ENCODE measurements around the gene FBP2. TPM values are rescaled to one million over a fixed set of nuclear protein-coding genes. Genes with fewer than 3 reads are reported as not detected.
"Not testable (repeated sequence)": the region's sequence is repeated elsewhere in the genome, so short reads cannot be mapped to it uniquely, and the experiment has no call there.

The FBP2 gene
- total RNA-seq, 2 donors from 2014 or later, result not detected

DNA sequence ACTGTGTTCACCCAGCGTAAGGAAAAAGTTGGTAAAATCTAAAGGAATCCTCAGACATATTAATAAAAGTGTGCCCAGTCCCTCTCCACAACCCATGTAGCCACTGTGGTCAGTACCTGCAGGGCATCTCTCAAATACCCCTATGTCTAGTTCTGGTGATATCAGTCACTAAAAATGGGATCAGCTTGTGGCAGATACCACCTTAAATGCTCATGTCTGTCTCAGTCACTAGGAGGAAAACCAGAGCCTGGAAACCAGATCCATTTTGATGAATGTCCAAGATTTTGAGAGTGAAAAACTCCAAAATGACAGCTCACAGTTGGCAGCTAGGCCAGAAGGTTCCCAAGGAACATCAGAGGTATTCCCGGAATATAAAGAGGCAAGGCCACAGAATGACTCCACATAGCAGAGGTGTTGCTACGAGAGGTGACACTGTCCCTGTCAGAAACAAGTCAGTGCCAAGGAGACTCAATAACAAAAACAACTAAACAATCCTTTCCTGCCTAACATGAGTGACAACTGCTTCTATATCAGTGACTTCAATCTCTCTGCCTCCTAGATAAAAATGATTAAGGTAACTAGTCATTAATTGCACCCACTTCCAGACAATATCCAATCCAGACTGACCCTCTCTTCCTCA is 25.3 kb downstream of the FBP2 start:
- intact Hi-C loops (cut with DNase I), result no loop called here
- DNase-seq (ENCODE audit: low spot score), result no peak

- intact Hi-C loops (cut with DNase I), result no loop called here
- DNase-seq (ENCODE audit: low spot score), result no peak
Measured at GRCh38 chr9:94567271-94567670, 26.4 kb downstream of the FBP2 start.

DNA sequence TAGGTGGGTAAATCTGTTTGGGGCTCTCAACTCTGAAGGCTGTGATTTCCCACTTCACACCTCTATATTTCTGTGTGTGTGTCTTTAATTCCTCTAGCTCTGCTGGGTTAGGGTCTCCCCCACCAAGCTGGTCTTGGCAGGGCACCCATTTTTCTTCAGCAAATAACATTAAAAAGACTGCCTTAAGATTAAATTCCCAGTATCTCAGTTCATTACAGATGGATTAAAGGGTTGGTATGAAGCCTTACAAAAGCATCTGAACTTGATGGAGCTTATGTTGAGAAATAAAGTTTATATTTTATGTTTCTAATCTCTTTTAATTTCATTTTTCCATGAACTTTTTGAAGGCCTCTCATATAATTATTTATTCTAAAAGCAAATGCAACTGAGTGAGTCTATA is 27.1 kb downstream of the FBP2 start:
- intact Hi-C loops (cut with DNase I), result no loop called here
- DNase-seq (ENCODE audit: low spot score), result no peak

- intact Hi-C loops (cut with DNase I); DNase-seq (ENCODE audit: low spot score): not testable (repeated sequence)
Measured at GRCh38 chr9:94564279-94564678, 29.3 kb downstream of the FBP2 start.

- no peak for DNase-seq (ENCODE audit: low spot score)
Measured at GRCh38 chr9:94563548-94563947, 30.1 kb downstream of the FBP2 start.

GRCh38 chr9:94560237-94560636 is 33.4 kb downstream of the FBP2 start:
- intact Hi-C loops (cut with DNase I), result no loop called here
- no peak for DNase-seq (ENCODE audit: low spot score)

More at GRCh38 chr9:94563548-94563947, 30.1 kb downstream of the FBP2 start:
- intact Hi-C loops (cut with DNase I), result no loop called here

GRCh38 chr9:94557376-94557775 is 36.2 kb downstream of the FBP2 start:
- DNase-seq (ENCODE audit: low spot score), result no peak
- intact Hi-C loops (cut with DNase I), result no loop called here

DNA sequence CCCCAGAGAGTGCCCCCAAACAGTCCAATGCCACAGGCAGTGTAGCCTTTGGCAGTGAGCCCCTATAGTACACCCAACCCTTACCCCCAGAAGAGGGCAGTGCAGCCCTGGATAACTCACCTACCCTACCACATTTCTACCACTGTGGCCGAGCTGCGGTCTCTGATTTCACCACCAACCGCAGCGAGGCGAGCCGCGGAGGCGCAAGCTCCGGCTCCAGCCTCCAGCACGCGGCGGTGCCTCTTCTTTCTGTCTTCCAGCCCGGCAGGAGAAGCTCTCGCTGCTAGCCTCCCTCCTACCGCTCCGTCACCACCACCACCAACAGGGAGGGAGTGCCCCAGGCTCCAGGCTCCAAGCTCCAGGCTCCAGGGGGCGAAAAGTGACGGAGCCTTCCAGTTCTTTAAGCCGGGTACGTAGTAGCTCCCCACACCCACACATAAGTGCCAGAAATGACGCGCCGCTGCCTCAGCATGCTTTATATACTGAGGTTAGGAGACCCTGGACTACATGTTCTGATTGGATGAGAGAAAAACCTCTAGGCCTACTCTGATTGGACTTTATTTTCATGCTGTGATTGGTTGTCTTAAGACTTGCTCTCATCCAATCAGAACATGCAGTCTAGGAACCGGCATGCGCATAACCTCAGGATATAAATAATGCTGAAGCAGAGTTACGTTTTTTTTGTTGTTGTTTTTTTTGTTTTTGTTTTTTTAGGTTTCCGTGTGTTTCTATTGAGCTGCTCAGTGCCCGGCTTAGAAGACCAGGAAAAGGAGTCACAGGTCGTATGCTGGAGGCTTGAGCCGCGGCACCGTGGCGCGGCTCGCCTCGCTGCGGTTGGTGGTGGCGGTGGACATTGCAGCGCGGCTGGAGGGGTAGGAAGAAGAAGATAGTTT is 38.9 kb downstream of the FBP2 start, which contains the start of gene PCAT7:
Gene PCAT7, plus strand, starts transcription at position 645 of the 893 bp plus-strand sequence.
- no peak for DNase-seq (ENCODE audit: low spot score)

DNA sequence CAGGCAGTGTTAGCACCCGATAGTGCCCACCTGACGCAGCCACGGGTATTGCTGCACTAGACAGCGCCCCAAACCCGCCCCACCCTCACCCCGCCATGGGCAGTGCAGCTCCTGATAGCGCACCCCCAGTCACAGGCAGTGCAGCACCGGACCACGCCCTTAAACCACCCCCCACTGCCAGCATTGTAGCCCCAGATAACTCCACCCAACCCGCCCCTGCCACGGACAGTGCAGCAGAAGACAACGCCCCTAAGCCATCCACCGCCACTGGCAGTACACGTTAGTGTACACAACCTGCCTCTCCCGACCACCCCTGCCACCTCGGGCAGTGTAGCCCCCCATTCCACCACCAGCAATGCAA is 39.6 kb downstream of the FBP2 start:
- no peak for DNase-seq (ENCODE audit: low spot score)
- intact Hi-C loops (cut with DNase I), result no loop called here

More for the DNA sequence above, 38.9 kb downstream of the FBP2 start, which contains the start of gene PCAT7:
- intact Hi-C loops (cut with DNase I), result no loop called here

DNA sequence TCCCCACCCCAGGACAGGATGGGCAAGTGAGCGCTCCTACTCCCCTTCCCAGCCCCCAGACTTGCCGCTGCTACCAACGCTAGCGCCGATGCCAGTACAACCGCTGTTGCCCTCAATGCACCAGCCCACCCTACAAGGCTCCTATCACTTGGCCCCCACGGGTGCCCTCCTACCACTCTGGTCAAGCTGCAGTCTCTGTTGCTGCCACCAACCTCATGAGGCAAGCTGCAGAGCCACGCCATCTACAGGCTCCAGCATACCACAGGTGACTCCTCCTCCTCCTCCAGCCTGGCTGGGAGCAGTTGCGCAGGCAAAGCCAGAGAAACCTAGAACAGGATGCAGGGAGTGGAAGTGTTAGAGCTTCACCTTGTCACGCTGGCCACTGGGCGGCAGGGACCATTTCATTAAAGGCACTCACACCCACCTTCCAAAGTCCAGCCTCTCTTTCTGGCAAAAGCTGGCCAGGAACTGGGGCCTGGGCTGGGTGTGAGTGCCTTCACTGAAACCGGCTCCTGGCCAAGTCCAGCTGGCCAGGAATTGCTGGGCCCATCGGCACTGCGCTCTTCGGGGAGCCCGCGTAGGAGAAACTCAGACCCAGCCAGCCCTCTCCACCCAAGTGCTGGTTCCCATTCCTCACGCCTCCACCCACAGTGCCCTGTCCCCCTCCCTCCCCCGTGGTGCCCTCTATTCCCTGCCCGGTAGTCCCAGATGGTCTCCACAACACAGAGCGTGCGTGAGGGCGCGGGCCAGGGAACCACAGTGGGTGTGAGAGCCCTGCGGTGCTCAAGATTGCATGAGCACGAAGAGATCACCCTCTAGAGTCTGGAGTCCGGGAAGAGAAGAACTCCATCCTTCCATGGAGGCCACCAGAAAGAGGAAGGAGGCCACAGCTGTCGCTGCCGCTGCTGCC is 40.3 kb downstream of the FBP2 start:
- DNase-seq (ENCODE audit: low spot score), result no peak
- intact Hi-C loops (cut with DNase I), result no loop called here

DNA sequence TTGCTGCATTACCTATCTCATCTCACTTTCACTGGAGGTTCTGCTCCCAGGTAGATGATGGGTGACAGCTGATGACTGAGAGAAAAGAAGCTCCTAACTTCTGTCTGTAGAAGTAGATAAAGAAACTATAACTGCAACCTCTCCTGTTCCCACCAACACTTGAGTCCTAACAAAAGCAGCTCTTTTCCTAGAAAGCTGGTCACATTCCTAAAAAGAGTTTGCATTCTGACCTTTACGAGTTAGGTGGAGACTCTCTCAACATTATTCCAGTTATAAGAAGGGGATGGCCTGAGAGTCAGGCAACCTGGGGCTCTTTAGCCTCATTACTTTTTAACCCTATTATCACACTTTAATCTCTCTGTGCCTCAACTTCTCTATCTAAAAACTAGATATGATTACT is 47.7 kb downstream of the FBP2 start:
- intact Hi-C loops (cut with DNase I), result no loop called here

DNA sequence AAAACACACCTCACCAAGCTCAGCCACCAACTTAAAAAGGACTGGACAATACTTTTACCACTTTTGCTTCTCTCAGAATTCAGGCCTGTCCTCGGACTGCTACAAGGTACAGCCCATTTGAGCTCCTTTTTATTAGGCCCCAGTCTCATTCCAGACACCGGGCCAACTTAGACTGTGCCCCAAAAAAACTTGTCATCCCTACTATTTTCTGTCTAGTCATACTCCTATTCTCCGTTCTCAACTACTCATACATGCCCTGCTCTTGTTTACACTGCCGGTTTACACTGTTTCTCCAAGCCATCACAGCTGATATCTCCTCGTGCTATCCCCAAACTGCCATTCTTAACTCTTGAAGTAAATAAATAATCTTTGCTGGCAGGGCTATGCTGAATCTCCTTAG is 49.3 kb downstream of the FBP2 start:
- DNase-seq (ENCODE audit: low spot score); intact Hi-C loops (cut with DNase I): not testable (repeated sequence)

More for the DNA sequence above, 47.7 kb downstream of the FBP2 start:
- DNase-seq (ENCODE audit: low spot score), result no peak

DNA sequence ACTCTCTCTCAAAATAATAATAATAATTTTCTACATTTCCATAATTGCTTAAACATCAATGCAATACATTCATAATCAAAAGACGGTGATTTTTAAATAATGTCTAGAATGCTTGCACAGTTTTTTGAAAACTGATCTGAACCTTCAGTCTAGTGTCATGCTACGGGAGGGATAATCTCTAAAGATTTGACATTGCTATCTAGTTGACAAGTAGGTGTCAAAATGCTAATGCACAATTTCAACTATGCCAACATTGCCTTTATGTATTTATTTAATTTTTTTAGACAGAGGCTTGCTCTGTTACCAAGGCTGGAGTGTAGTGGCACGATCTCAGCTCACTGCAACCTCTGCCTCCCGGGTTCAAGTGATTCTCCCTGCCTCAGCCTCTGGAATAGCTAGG is 54.7 kb downstream of the FBP2 start:
- no peak for DNase-seq (ENCODE audit: low spot score)
- intact Hi-C loops (cut with DNase I), result no loop called here

GRCh38 chr9:94534901-94535300 is 58.7 kb downstream of the FBP2 start:
- intact Hi-C loops (cut with DNase I), result no loop called here
- no peak for DNase-seq (ENCODE audit: low spot score)

GRCh38 chr9:94533601-94534000 is 60.0 kb downstream of the FBP2 start:
- no peak for DNase-seq (ENCODE audit: low spot score)
- intact Hi-C loops (cut with DNase I), result no loop called here

GRCh38 chr9:94533155-94533554 is 60.5 kb downstream of the FBP2 start:
- intact Hi-C loops (cut with DNase I), result no loop called here
- DNase-seq (ENCODE audit: low spot score), result no peak

DNA sequence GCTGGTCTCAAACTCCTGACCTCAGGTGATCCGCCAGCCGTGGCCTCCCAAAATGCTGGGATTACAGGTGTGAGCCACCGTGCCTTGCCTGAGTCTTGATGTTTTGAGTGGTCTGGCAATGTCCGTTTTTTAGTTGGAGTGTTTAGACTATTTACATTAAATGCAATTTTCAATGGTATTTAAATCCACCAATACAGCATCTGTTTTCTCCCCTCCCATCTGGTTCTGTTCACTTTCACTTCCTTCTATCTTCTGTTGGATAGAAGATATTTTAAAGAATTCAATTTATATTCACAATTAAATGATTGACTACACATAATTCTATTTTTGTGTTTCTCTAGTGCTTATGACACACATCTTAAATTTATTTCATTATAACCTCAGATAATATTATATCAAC is 64.7 kb downstream of the FBP2 start:
- intact Hi-C loops (cut with DNase I), result no loop called here
- no peak for DNase-seq (ENCODE audit: low spot score)

DNA sequence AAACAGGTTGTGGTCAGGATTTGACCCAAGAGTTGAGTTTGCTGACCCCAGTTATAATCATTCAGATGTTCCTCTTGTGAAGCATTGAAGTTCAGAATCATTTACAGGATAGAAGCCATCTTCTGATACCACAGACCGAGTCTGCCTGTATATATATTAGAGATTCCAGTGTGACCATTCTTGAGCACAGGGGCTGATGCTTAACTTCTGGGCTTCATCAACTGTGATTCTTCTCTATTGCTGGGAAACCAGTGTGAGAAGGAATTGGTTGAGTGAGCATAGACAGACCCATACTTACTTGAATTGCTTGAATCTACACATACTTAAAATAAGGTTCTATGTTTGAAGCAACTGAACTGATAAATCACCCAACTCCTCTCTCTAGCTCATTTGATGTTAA is 66.7 kb downstream of the FBP2 start:
- no peak for DNase-seq (ENCODE audit: low spot score)
- intact Hi-C loops (cut with DNase I), result no loop called here

DNA sequence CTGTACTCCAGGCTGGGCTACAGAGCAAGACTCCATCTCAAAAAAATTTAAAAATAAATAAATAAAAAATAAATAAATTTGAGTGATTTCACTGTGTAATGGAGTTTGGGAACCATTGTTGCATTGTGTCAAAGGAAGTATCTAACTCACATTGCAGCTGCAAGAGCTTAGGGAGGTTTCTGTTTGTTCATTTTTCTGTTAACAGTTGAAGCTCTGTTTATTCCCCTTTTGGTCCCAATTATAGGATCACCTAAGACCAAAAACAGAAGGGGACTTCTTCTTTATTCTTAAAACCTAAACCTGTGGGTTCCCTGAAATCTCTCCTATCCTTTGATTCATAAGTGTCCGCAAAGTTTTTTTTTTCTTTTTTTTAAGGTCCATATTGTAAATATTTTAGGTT is 67.4 kb downstream of the FBP2 start:
- DNase-seq (ENCODE audit: low spot score), result no peak
- intact Hi-C loops (cut with DNase I), result no loop called here

All from posterior vena cava (tissue), 2 donors.